DMS 273 (cell line): ENCODE measurements around the gene UBE2G2.

Experiments used
- DNase-seq: peaks from one replicate; lab custom pipeline; 2025; ENCODE audit not compliant: unreplicated experiment; lab: John Stamatoyannopoulos, UW

The UBE2G2 gene

GRCh38 chr21:44801468-44802395 lies at the start of gene UBE2G2:
Gene UBE2G2, minus strand, starts transcription at chr21:44801820. Its CDS starts 72 bp downstream, at chr21:44801748.
- peak; percentile 92 for DNase-seq

DNA sequence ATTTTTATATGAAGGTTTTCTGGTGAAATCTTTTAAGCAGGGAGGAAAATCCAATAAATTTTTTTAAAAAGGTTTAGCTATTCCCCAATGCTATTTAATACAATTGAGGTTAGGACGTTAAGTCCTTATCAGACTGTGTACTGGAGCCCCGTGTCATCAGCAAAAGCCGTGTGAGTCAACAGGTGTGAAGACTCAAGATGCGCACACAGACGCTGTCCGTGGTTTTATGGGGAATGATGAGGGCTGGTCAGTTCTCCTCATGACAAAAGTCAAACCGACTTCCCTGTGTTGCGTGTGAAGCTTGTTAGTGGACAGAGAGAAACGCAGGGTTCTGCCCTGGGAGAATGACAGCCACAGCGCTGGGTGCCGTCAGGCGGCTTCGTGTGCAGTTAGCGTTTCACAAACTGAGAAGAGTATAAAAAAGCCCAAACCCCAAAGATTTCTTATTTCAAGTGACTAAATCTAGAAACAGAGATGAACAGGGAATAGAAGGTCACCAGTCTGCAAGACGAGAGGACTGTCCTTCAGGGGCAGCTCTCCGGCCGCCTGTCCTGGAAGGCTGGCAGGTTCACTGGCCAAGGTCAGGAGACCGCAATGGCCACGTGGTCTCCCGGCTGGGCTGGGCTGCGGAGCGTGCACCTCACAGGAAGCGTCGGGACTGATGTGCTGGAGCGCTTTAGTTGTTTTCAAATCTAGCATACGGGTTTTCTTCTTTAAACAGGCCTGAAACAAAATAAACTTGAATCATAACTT lies 49.5 kb upstream of the UBE2G2 start:
- DNase-seq = no peak

DNA sequence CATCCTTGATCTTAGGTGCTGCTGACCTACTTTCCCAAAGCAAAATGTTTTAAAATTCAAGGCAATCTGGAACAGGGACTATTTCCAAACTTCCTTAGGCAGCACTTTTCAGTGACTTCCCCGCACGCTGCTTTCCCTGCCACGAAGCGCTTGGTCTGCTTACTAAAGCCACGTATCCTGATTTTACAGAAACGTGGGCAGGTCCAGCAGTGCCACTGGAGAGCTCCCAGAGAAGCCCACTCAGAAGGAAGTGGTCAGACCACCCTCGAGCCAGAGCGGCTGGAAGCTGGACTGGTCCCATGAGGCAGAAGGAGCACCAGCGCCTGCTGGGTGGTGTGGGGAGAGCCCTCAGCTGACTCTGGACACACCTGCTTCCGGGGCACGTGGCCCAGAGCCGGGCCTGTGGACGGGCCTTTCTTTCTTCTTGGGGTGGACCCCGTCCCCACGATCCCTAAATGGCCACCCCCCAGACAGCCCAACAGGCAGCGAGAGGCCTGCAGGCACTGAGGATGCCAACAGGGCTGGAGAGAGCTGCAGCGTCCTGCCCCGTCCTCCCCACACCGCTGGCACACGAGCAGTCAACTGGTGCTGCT lies 48.7 kb upstream of the UBE2G2 start:
- DNase-seq = no peak

DNA sequence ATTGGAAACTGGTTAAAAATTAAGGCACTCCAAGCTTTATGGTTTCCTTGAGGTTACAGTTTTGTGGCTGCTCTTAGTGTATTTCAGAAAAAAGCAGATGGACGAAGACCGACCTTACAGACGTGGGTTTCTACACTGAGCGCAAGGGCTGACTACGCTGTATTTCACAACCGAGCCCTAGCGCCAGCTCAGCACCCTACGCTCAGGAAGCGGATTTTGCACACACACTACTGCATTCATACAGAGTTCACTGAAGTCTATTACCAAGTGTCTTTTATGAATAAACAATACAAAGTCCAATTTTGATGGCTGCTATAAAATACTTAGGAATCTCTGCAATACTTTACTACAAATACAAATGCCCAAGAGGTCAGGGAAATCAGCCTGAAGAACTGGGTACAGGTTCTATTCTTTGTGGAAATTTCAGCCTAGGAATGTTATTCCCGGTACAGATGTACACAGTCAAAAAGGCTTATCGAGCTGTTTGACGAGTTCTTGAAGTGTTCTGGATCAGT lies 48.1 kb upstream of the UBE2G2 start:
- DNase-seq = no peak

DNA sequence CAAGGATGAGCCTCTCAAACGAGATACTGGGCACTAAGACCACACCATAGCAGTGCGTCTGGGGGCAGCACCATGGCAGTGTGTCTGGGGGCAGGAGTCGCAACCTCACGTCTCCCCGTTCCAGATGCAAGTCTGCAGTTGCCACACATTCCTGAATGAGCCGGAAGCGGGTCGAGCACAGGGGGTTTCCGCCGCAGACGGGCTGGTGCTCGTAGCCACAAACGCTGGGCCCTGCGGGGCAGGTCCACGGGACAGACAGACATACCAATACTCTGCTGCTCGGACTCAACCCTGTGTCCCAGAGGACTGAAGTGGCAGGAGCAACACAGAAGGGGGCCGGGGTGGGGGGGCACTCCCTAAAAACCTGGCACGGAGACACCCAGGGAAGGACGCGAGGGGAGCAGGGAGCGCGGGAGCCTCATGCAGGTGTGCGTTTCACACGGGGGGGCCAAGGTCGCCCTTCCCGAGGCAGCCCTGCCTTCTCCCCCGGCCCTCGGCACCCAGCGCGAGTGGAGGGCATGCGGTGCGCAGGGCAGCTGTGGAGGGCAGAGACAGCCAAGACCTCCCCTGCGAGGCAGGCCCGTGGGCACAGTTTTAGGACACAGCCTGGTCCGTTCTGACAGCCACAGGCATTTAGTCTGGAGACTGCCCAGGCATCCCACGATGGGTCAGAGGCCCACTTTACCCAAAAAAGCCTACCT lies 47.4 kb upstream of the UBE2G2 start:
- no peak for DNase-seq

DNA sequence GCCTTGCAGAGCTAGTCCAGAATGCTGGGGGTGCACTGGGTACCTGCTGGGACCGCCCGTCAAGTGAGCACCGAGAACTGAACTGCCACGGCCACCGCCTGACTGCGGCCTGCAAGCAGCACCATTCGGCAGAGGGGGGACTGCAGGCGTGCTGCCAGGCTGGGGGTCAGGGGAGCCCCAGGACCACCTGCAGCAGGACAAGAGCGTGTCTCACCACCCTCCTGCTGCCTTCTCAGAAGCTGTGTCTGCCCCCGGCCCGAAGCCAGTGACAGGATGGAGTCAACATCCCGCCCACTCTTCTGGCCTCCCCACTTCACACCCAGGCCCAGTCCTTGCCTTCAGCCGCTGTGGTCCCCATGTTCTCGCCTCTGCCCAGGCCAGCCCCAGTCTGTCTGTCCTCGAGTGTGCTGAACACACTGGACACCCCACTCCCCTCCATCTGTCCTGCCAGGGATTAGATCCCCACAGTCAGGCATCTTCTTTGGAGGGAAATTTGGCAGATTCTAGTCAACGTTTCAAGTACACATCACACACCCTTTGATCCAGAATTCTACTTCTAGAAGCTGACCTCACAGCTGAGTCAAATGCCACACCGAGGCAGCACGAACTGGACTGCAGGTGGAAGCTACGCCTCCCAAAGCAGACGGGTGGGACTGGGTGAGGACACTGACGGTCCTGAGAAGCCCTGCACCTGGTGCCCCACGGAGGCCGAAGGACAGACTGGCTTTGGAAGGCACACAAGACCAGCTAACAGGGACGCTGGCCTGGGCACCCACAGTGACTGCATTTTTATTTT lies 45.8 kb upstream of the UBE2G2 start:
- DNase-seq = no peak

GRCh38 chr21:44846485-44847260 lies 45.1 kb upstream of the UBE2G2 start:
- DNase-seq = peak; percentile 59

GRCh38 chr21:44846224-44846484 lies 44.5 kb upstream of the UBE2G2 start:
- no peak for DNase-seq

- peak; percentile 87 for DNase-seq
Observed at GRCh38 chr21:44845418-44846223, 44.0 kb upstream of the UBE2G2 start.

- DNase-seq = no peak
Observed at GRCh38 chr21:44844256-44844655, 42.6 kb upstream of the UBE2G2 start.

GRCh38 chr21:44842721-44843445 lies 41.3 kb upstream of the UBE2G2 start:
- no peak for DNase-seq

GRCh38 chr21:44842087-44842486 lies 40.5 kb upstream of the UBE2G2 start:
- DNase-seq = no peak

- no peak for DNase-seq
Observed at GRCh38 chr21:44840771-44841170, 39.2 kb upstream of the UBE2G2 start.

- DNase-seq = no peak
Observed at GRCh38 chr21:44838951-44839350, 37.3 kb upstream of the UBE2G2 start.

DNA sequence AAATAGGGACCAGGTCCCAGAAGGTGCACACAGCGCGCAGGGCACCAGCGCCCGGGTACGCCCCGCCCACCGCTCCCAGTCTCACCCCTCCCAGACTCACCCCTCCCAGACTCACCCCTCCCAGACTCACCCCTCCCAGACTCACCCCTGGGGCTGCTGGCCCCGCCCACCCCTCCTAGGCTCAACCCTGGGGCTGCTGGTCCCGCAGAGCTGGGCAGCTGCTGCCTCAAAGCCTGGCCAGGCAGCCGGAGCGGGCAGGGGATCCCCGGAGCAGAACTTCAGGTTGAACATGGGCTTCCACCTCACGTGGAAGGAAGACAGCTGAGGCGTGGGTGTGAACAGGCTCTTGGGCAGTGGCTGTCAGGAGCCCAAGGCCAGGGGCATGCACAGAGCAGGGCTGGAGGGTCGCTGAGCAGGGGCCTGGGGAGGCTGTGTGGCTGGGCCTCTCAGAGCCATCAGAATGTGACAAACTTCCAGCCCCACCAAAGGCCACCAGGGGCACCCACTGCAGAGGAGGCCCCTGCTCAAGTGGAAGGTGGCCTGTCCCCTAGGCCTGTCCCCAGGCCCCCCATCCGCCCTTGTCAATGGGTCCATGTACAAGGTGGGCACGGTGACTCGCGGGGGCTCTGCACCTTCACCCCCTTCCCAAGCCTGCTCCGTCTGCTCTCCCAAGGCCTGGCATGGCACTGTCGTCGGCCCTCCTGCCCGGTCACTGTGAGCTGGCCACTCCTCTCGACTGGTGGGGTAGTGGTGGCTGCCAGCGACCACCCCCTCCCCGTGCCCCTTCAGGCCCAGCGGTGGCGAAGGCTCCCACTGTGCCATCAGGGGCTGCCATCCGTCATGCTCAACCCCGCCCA lies 36.6 kb upstream of the UBE2G2 start:
- DNase-seq = no peak

DNA sequence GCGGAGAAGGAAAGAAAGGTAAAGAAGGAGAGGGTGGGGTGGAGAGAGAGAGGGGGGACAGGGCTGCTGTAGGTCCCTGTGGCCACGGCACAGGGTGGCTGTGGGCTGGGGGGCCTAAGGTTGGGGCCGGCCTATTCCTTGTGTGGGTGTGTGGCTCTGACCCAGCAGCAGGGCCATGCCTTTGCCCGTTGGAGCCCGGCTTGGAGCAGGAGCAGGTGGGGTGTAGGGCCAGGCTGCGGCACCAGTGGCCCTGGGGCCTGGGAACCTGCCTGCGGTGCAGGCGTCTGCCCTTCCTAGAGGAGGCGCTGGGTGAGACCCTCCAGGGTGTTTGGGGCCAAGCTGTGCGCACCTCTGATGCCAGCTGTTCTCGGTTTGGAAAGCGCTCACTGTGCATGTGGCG lies 35.9 kb upstream of the UBE2G2 start:
- peak; percentile 20 for DNase-seq
